Keratinocyte (primary cell): ENCODE measurements around the gene TENM3.

Experiments used
- CTCF ChIP-seq, 3 experiments: IDR thresholded peaks in 1 of 3; conservative IDR thresholded peaks in 1 of 3; optimal IDR thresholded peaks in 1 of 3; 2 replicates in 2 of 3; 3 replicates in 1 of 3; pipeline versions ENCODE3 to v1.5.1; 2011; ENCODE audit warnings: low read length in 3 of 3, mild to moderate bottlenecking in 3 of 3, moderate library complexity in 2 of 3, control low read depth in 1 of 3, inconsistent platforms in 1 of 3; ENCODE audit not compliant: insufficient read depth in 2 of 3; ENCODE audit errors: extremely low read depth in 1 of 3
- EZH2 ChIP-seq: IDR thresholded peaks from one replicate; pipeline ENCODE4 v1.6.1; 2012; ENCODE audit warnings: inconsistent platforms, mild to moderate bottlenecking, low read length, moderate library complexity

- TF ChIP-seq CTCF (optimal IDR thresholded peaks at IDR 0.05 in 1 of 3, IDR thresholded peaks at IDR 0.05 in 1 of 3, conservative IDR thresholded peaks at IDR 0.05 in 1 of 3; ENCODE audit: extremely low read depth in 1 of 3, insufficient read depth in 2 of 3, low read length in 3 of 3): no peak
- no peak for TF ChIP-seq EZH2
Observed at GRCh38 chr4:182548156-182548555, 305.0 kb downstream of the TENM3 start.
